CD14-positive monocyte (primary cell): Measurements from ENCODE around the gene PNMA1. TPM values are rescaled to one million over a fixed set of nuclear protein-coding genes. Genes with fewer than 3 reads are reported as not detected.
A peak's percentile ranks its signal among the peaks of the same experiment; 100 is the strongest.

Experiments
- DNase-seq, 3 donors: peaks; one replicate each; pipeline ENCODE4 v3.0.0-alpha.2; 2011 to 2022
- H2AFZ ChIP-seq: 2 replicates; pipeline ENCODE4 v1.6.0; 2012; ENCODE audit warnings: mild to moderate bottlenecking, low read depth, low read length, inconsistent platforms; ENCODE audit not compliant: insufficient read depth, poor library complexity, severe bottlenecking
- H3K27ac ChIP-seq, 2 donors: 1 replicate in 1 of 2; 2 replicates in 1 of 2; pipeline ENCODE4 v1.5.1; 2012 to 2013; ENCODE audit warnings: low read length in 2 of 2, control low read depth in 1 of 2, inconsistent platforms in 1 of 2, low read depth in 1 of 2, mild to moderate bottlenecking in 1 of 2
- H3K27me3 ChIP-seq, 2 donors: one replicate each; pipeline versions ENCODE4 v1.6.0 to v1.6.1; 2011 to 2013; ENCODE audit warnings: low read length in 2 of 2; ENCODE audit not compliant: control insufficient read depth in 2 of 2, insufficient read depth in 2 of 2
- H3K36me3 ChIP-seq, 2 donors: replicated peaks in 1 of 2; 1 replicate in 1 of 2; 2 replicates in 1 of 2; pipeline versions ENCODE4 v1.5.1 to v1.6.1; 2012 to 2013; ENCODE audit warnings: low read length in 2 of 2, control low read depth in 1 of 2, inconsistent platforms in 1 of 2, mild to moderate bottlenecking in 1 of 2; ENCODE audit not compliant: insufficient read depth in 2 of 2, control insufficient read depth in 1 of 2
- H3K4me1 ChIP-seq, 2 donors: 1 replicate in 1 of 2; 2 replicates in 1 of 2; pipeline versions ENCODE4 v1.5.1 to v1.6.1; 2012 to 2013; ENCODE audit warnings: low read length in 2 of 2, control low read depth in 1 of 2, inconsistent platforms in 1 of 2, mild to moderate bottlenecking in 1 of 2, moderate library complexity in 1 of 2; ENCODE audit not compliant: insufficient read depth in 2 of 2, control insufficient read depth in 1 of 2
- H3K4me2 ChIP-seq: replicated peaks from 2 replicates; pipeline ENCODE3; 2012; ENCODE audit warnings: low read length, moderate library complexity, mild to moderate bottlenecking; ENCODE audit not compliant: poor library complexity, severe bottlenecking; ENCODE audit errors: extremely low read depth
- H3K4me3 ChIP-seq, 3 experiments: fragments of 200-600 bp in 1 of 3; sonication (generic) in 1 of 3; replicated peaks in 1 of 3; 1 replicate in 2 of 3; 2 replicates in 1 of 3; pipeline ENCODE4 v1.5.1; 2011 to 2013; ENCODE audit warnings: low read length in 3 of 3, mild to moderate bottlenecking in 3 of 3, control low read depth in 2 of 3, low read depth in 2 of 3, inconsistent platforms in 1 of 3, moderate library complexity in 1 of 3
- H3K79me2 ChIP-seq: 2 replicates; pipeline ENCODE4 v1.6.0; 2012; ENCODE audit warnings: mild to moderate bottlenecking, control low read depth, inconsistent platforms, low read length, moderate library complexity; ENCODE audit not compliant: insufficient read depth
- H3K9ac ChIP-seq: 2 replicates; pipeline ENCODE4 v1.6.0; 2017; ENCODE audit warnings: low read length, mild to moderate bottlenecking; ENCODE audit not compliant: insufficient read depth, poor library complexity, severe bottlenecking
- H3K9me3 ChIP-seq, 2 donors: replicated peaks in 1 of 2; 1 replicate in 1 of 2; 2 replicates in 1 of 2; pipeline versions ENCODE4 v1.5.1 to v1.6.1; 2012 to 2013; ENCODE audit warnings: low read length in 2 of 2, control low read depth in 1 of 2; ENCODE audit not compliant: control insufficient read depth in 1 of 2, insufficient read depth in 1 of 2
- H4K20me1 ChIP-seq: 2 replicates; pipeline ENCODE4 v1.6.0; 2012; ENCODE audit warnings: mild to moderate bottlenecking, low read length, control low read depth, moderate library complexity; ENCODE audit not compliant: insufficient read depth
- H3K27ac Mint-ChIP-seq, 7 donors: one replicate each; pipeline ENCODE4 v1.8.0; 2020; ENCODE audit warnings: mild to moderate bottlenecking in 7 of 7, mixed read lengths in 7 of 7, moderate library complexity in 6 of 7, inconsistent platforms in 2 of 7
- H3K27me3 Mint-ChIP-seq, 3 donors: one replicate each; pipeline ENCODE4 v1.8.0; 2021 to 2022; ENCODE audit warnings: low read depth in 3 of 3, mild to moderate bottlenecking in 3 of 3, mixed read lengths in 3 of 3, moderate library complexity in 3 of 3, inconsistent platforms in 1 of 3
- H3K36me3 Mint-ChIP-seq, 2 donors: one replicate each; pipeline ENCODE4 v1.8.0; 2020; ENCODE audit warnings: mixed read lengths in 2 of 2, inconsistent platforms in 1 of 2, mild to moderate bottlenecking in 1 of 2
- H3K4me1 Mint-ChIP-seq: one replicate; pipeline ENCODE4 v1.8.0; 2020; ENCODE audit warnings: mild to moderate bottlenecking, mixed read lengths
- H3K4me3 Mint-ChIP-seq, 2 donors: one replicate each; pipeline ENCODE4 v1.8.0; 2020; ENCODE audit warnings: mild to moderate bottlenecking in 2 of 2, mixed read lengths in 2 of 2, moderate library complexity in 1 of 2
- H3K9me3 Mint-ChIP-seq, 7 donors: one replicate each; pipeline ENCODE4 v1.8.0; 2020 to 2022; ENCODE audit warnings: mixed read lengths in 7 of 7, mild to moderate bottlenecking in 6 of 7, moderate library complexity in 6 of 7, inconsistent platforms in 2 of 7
- CTCF ChIP-seq: fragments of 200-600 bp; IDR thresholded peaks from one replicate; pipeline ENCODE4 v1.8.0; 2022; ENCODE audit warnings: antibody characterized with exemption, mild to moderate bottlenecking
- WGBS: methylation state at CpG from one replicate; pipeline ENCODE4 v1.1.5; 2013; ENCODE audit warnings: missing lambda C conversion rate; ENCODE audit not compliant: insufficient coverage; 5-methylcytosine and 5-hydroxymethylcytosine counted together
- intact Hi-C, 2 donors: fragments of 100-400 bp; cut with micrococcal nuclease; formaldehyde crosslinking; loops; one replicate each; pipeline versions ENCODE4 v1.15.0 to v1.15.1; 2023
- polyA plus RNA-seq, 3 donors: library from polyadenylated mRNA; depleted of rRNA in 1 of 3; unstranded in 2 of 3; stranded (reverse) in 1 of 3; fragments of 300-500 nt in 2 of 3; fragments of >200 nt in 1 of 3; fragmentation: Illumina TruSeq in 2 of 3; gene quantifications; 1 replicate in 2 of 3; 2 replicates in 1 of 3; pipeline ENCODE4 v1.2.3, GENCODE V29; 2012 to 2021

PNMA1 gene
- polyA plus RNA-seq, 3 donors: 2.4 to 6.4 (median 4.4) TPM

DNA sequence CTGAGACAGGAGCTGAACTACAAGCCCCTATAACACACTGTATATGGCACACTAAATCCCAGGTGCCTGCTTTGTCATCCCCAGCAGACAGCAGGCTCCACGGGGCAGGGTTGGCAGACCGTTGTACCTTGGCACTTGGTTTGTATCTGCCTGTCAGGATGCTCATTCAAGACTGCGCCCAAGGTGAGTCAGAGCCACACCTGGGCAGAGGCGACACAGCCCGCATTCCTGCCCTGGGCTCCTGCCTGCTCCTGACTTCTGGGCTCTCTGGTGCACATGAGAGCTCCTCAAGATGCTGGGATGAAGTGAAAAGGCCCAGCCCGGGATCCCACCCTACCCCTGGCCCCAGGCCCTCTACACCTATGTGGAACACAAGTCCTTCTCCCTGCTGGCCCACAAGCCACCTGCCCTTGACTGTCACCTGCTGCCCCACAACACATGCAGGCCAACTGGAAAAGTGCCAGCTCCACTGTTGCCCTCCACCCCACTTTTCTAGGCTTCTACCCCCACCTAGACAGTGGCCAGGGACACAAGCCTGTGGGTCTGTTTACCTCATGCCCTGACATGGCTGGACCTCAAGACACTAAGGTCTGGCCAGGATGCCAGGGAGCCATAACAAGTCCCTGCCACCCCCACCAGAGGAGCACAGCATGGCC is 30.8 kb upstream of the PNMA1 start:
- intact Hi-C loops: loop anchor here (5.0 kb wide), 2 partner anchors 42 to 82 kb away; no protein-coding TSS in a partner anchor
- H4K20me1 ChIP-seq: peaks cover 100% of the 10 kb centered on the region

More for the DNA sequence above, 30.8 kb upstream of the PNMA1 start:
- 75% methylated on average over 6 of the region's 6 CpGs for WGBS
- H3K27me3 Mint-ChIP-seq: no peaks in the 10 kb centered on the region
- peaks cover 99% of the 10 kb centered on the region for H3K4me1 Mint-ChIP-seq
- H3K9me3 ChIP-seq: no peaks in the 10 kb centered on the region
- H3K79me2 ChIP-seq: peaks cover 98% of the 10 kb centered on the region
- peak overlapping the region; percentile 80 for H3K4me2 ChIP-seq
- H3K27me3 ChIP-seq: no peaks in the 10 kb centered on the region
- H3K4me3 ChIP-seq: peak overlapping the region in 1 of 3 experiments; percentile 71
- peak in 1 of 3 donors; percentile 6 for DNase-seq
- no peak overlapping the region for H2AFZ ChIP-seq
- TF ChIP-seq CTCF: no peak
- peaks cover 0 to 8% of the 10 kb centered on the region in 2 donors for H3K36me3 ChIP-seq
- H3K4me3 Mint-ChIP-seq: peak overlapping the region in 1 of 2 donors; percentile 82
- peak overlapping the region; percentile 66 for H3K9ac ChIP-seq
- H3K27ac ChIP-seq: peak overlapping the region; percentile 78 to 93
- peaks cover 83 to 96% of the 10 kb centered on the region in 2 donors for H3K4me1 ChIP-seq
- H3K9me3 Mint-ChIP-seq: no peaks in the 10 kb centered on the region
- H3K27ac Mint-ChIP-seq: peak overlapping the region; percentile 86 to 94 (median 92)
- H3K36me3 Mint-ChIP-seq: peaks cover 3 to 9% of the 10 kb centered on the region in 2 donors
